ENCODE data around the gene SUSD3.

- TF ChIP-seq, protein P1, sequence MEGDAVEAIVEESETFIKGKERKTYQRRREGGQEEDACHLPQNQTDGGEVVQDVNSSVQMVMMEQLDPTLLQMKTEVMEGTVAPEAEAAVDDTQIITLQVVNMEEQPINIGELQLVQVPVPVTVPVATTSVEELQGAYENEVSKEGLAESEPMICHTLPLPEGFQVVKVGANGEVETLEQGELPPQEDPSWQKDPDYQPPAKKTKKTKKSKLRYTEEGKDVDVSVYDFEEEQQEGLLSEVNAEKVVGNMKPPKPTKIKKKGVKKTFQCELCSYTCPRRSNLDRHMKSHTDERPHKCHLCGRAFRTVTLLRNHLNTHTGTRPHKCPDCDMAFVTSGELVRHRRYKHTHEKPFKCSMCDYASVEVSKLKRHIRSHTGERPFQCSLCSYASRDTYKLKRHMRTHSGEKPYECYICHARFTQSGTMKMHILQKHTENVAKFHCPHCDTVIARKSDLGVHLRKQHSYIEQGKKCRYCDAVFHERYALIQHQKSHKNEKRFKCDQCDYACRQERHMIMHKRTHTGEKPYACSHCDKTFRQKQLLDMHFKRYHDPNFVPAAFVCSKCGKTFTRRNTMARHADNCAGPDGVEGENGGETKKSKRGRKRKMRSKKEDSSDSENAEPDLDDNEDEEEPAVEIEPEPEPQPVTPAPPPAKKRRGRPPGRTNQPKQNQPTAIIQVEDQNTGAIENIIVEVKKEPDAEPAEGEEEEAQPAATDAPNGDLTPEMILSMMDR (IDR thresholded peaks at IDR 0.05; ENCODE audit: borderline replicate concordance, extremely low read depth, low read length, poor library complexity, severe bottlenecking): no peak
- no peak for TF ChIP-seq EZH2 (IDR thresholded peaks at IDR 0.05; ENCODE audit: borderline replicate concordance, low read depth, low read length, severe bottlenecking)
These were observed 33.4 kb upstream of the SUSD3 start for GRCh38 chr9:93024986-93025630.
